Osteocyte (in vitro differentiated cells): ENCODE measurements around the gene PLEKHD1. TPM values are rescaled to one million over a fixed set of nuclear protein-coding genes. Genes with fewer than 3 reads are reported as not detected.
A peak's percentile ranks its signal among the peaks of the same experiment; 100 is the strongest.

Experiments used
- DNase-seq: peaks from one replicate; pipeline ENCODE4 v3.0.0; 2021; ENCODE audit warnings: mixed read lengths; ENCODE audit not compliant: unreplicated experiment; ENCODE audit errors: extremely low spot score
- H3K27ac Mint-ChIP-seq: one replicate; pipeline ENCODE4 v1.8.0; 2021; ENCODE audit warnings: mild to moderate bottlenecking, mixed read lengths; ENCODE audit not compliant: unreplicated experiment
- H3K27me3 Mint-ChIP-seq: one replicate; pipeline ENCODE4 v1.8.0; 2021; ENCODE audit warnings: mixed read lengths; ENCODE audit not compliant: unreplicated experiment
- H3K36me3 Mint-ChIP-seq: one replicate; pipeline ENCODE4 v1.8.0; 2021; ENCODE audit warnings: mixed read lengths; ENCODE audit not compliant: unreplicated experiment
- H3K4me1 Mint-ChIP-seq: one replicate; pipeline ENCODE4 v1.8.0; 2021; ENCODE audit warnings: mixed read lengths; ENCODE audit not compliant: unreplicated experiment
- H3K4me3 Mint-ChIP-seq: one replicate; pipeline ENCODE4 v1.8.0; 2021; ENCODE audit warnings: mild to moderate bottlenecking, moderate library complexity, mixed read lengths; ENCODE audit not compliant: unreplicated experiment
- H3K9me3 Mint-ChIP-seq: one replicate; pipeline ENCODE4 v1.8.0; 2021; ENCODE audit warnings: mixed read lengths; ENCODE audit not compliant: unreplicated experiment
- CTCF ChIP-seq: fragments of 200-600 bp; sonication (generic); IDR thresholded peaks from 2 replicates; pipeline ENCODE4 v1.5.0; 2021; ENCODE audit warnings: antibody characterized with exemption, mild to moderate bottlenecking, moderate library complexity
- total RNA-seq: library from RNA; stranded (reverse); gene quantifications from 2 replicates; pipeline ENCODE4 v1.2.1, GENCODE V29; 2021

Gene PLEKHD1
- total RNA-seq, 1 donor from 2014 or later: 0.08 TPM

- Mint-ChIP-seq H3K36me3 (no peaks in the 10 kb centered on the region), H3K4me3 (no peak overlapping the region), H3K9me3 (no peaks in the 10 kb centered on the region), H3K4me1 (peaks cover 9% of the 10 kb centered on the region), H3K27me3 (peaks cover 47% of the 10 kb centered on the region), H3K27ac (no peak overlapping the region)
- TF ChIP-seq CTCF: no peak
- no peak for DNase-seq
Measured at GRCh38 chr14:69573205-69573830, 88.8 kb downstream of the PLEKHD1 start.

GRCh38 chr14:69573831-69574262 lies 89.3 kb downstream of the PLEKHD1 start:
- no peak for TF ChIP-seq CTCF
- no peaks in the 10 kb centered on the region for H3K36me3 Mint-ChIP-seq
- H3K9me3 Mint-ChIP-seq: no peaks in the 10 kb centered on the region
- H3K4me1 Mint-ChIP-seq: peaks cover 9% of the 10 kb centered on the region
- no peak overlapping the region for H3K27ac Mint-ChIP-seq
- DNase-seq: no peak
- H3K4me3 Mint-ChIP-seq: no peak overlapping the region
- H3K27me3 Mint-ChIP-seq: peaks cover 45% of the 10 kb centered on the region

- Mint-ChIP-seq H3K4me3 (peak within 1 kb of the TSS; percentile 80), H3K27me3 (peaks cover 45% of the 10 kb centered on the region), H3K9me3 (no peaks in the 10 kb centered on the region), H3K4me1 (peaks cover 9% of the 10 kb centered on the region), H3K27ac (no peak within 1 kb of the TSS), H3K36me3 (no peaks in the 10 kb centered on the region)
- peak; percentile 91 for TF ChIP-seq CTCF
- DNase-seq: peak; percentile 86
Measured at GRCh38 chr14:69574263-69574953, 89.9 kb downstream of the PLEKHD1 start, which contains the start of gene CCDC177. TSS of gene CCDC177 (minus strand) at chr14:69574871. CDS start at chr14:69573622, 1,249 bp downstream.

GRCh38 chr14:69574954-69575295 lies 90.4 kb downstream of the PLEKHD1 start:
- H3K4me3 Mint-ChIP-seq: peak overlapping the region; percentile 80
- DNase-seq: no peak
- TF ChIP-seq CTCF: peak; percentile 24
- peaks cover 9% of the 10 kb centered on the region for H3K4me1 Mint-ChIP-seq
- H3K9me3 Mint-ChIP-seq: no peaks in the 10 kb centered on the region
- no peak overlapping the region for H3K27ac Mint-ChIP-seq
- peaks cover 40% of the 10 kb centered on the region for H3K27me3 Mint-ChIP-seq
- H3K36me3 Mint-ChIP-seq: no peaks in the 10 kb centered on the region

GRCh38 chr14:69579476-69579875 lies 94.9 kb downstream of the PLEKHD1 start:
- peaks cover 3% of the 10 kb centered on the region for H3K4me1 Mint-ChIP-seq
- H3K9me3 Mint-ChIP-seq: no peaks in the 10 kb centered on the region
- no peak for DNase-seq
- no peak overlapping the region for H3K4me3 Mint-ChIP-seq
- H3K27ac Mint-ChIP-seq: no peak overlapping the region
- TF ChIP-seq CTCF: no peak
- peaks cover 36% of the 10 kb centered on the region for H3K27me3 Mint-ChIP-seq
- no peaks in the 10 kb centered on the region for H3K36me3 Mint-ChIP-seq
